SU-DHL-6 (cell line): ENCODE measurements around the gene TNIP3.

Experiments used
- H2AFZ ChIP-seq: fragments of 200-600 bp; sonication (generic); 2 replicates; pipeline ENCODE4 v1.6.1; 2014; ENCODE audit warnings: low read depth, mild to moderate bottlenecking, moderate library complexity, mixed read lengths, antibody characterized with exemption, low read length; ENCODE audit not compliant: severe bottlenecking
- H3F3A ChIP-seq: fragments of 200-600 bp; shearing (Covaris generic); 2 replicates; pipeline ENCODE4 v1.6.0; 2016; ENCODE audit warnings: antibody characterized with exemption, mild to moderate bottlenecking; ENCODE audit not compliant: insufficient read depth
- H3K27ac ChIP-seq: fragments of 200-600 bp; sonication (generic); 2 replicates; pipeline ENCODE4 v1.5.1; 2016; ENCODE audit warnings: low read depth, mild to moderate bottlenecking, low read length, moderate library complexity, mixed read lengths
- H3K27me3 ChIP-seq: fragments of 200-600 bp; sonication (generic), shearing (Covaris generic); 2 replicates; pipeline ENCODE4 v1.6.0; 2014; ENCODE audit warnings: mild to moderate bottlenecking, low read length
- H3K36me3 ChIP-seq: fragments of 200-600 bp; sonication (generic); 2 replicates; pipeline ENCODE4 v1.6.1; 2014; ENCODE audit warnings: mild to moderate bottlenecking, low read length, mixed read lengths
- H3K4me2 ChIP-seq: fragments of 300-600, 200-600 bp; shearing (Covaris generic), sonication (generic); 2 replicates; pipeline ENCODE4 v1.6.0; 2014; ENCODE audit warnings: low read length, low read depth, mild to moderate bottlenecking; ENCODE audit not compliant: poor library complexity, severe bottlenecking
- H3K4me3 ChIP-seq: fragments of 200-600 bp; sonication (generic); 2 replicates; pipeline ENCODE4 v1.5.1; 2014; ENCODE audit warnings: antibody characterized with exemption, low read length, mild to moderate bottlenecking, mixed read lengths; ENCODE audit not compliant: insufficient read depth, poor library complexity, severe bottlenecking
- H3K79me2 ChIP-seq: fragments of 200-600 bp; sonication (generic); 2 replicates; pipeline ENCODE4 v1.6.1; 2014; ENCODE audit warnings: mild to moderate bottlenecking, low read length, moderate library complexity; ENCODE audit not compliant: insufficient read depth
- H3K9ac ChIP-seq: fragments of 200-600 bp; sonication (generic); 2 replicates; pipeline ENCODE4 v1.7.0; 2014; ENCODE audit warnings: mild to moderate bottlenecking, low read length
- H3K9me2 ChIP-seq: fragments of 200-600 bp; sonication (generic); replicated peaks from 2 replicates; pipeline ENCODE4 v1.6.1; 2014; ENCODE audit warnings: low read length; ENCODE audit not compliant: insufficient read depth
- H3K9me3 ChIP-seq: fragments of 200-600 bp; sonication (generic); 2 replicates; pipeline ENCODE4 v1.6.1; 2014; ENCODE audit warnings: low read length, mixed read lengths; ENCODE audit not compliant: insufficient read depth
- H4K20me1 ChIP-seq: fragments of 200-600 bp; sonication (generic); 2 replicates; pipeline ENCODE4 v1.6.1; 2014; ENCODE audit warnings: low read depth, mild to moderate bottlenecking, antibody characterized with exemption, low read length, moderate library complexity, mixed read lengths
- EZH2phosphoT487 ChIP-seq: fragments of 200-600 bp; sonication (generic), shearing (Covaris generic); conservative IDR thresholded peaks from 2 replicates; pipeline ENCODE4 v1.6.1; 2018; ENCODE audit warnings: mild to moderate bottlenecking, antibody characterized with exemption, low read length, moderate library complexity, mixed read lengths
- TF ChIP-seq, protein P1 (sequence below): fragments of 200-600 bp; sonication (generic); IDR thresholded peaks from one replicate; pipeline ENCODE4 v1.5.1; 2017; ENCODE audit warnings: antibody characterized with exemption, mild to moderate bottlenecking, low read length, moderate library complexity; ENCODE audit not compliant: insufficient read depth, poor library complexity, severe bottlenecking

Gene TNIP3

DNA sequence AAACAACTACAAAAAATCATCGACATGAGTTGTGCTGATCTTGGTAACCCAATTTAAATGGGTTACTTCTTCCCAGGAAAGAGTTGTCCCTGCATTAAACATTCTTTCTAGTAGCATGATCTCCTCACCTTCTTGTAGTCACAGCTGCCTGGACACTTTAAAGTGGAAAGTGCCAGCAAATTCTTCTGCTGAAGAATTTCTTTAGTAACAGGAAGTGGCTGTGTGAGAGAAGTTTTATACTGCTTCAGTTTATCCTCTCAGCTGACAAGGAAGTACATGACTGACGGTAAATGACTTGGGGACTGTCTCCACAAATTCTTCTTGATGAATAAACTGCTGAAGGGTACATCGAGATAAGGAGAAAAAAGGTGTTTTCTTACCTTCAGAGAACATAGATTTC, 18.2 kb upstream of the TNIP3 start:
- Histone ChIP-seq H2AFZ (peak overlapping the region; percentile 71), H3K9ac (peak overlapping the region; percentile 26; the same call in 1 of the 2 replicates), H3K4me2 (peak overlapping the region; percentile 61), H3K4me3 (peak overlapping the region; percentile 18), H3K9me2 (no peaks in the 10 kb centered on the region), H3K27me3 (no peaks in the 10 kb centered on the region), H3K27ac (no peak overlapping the region), H3F3A (no peaks in the 10 kb centered on the region), H3K36me3 (no peaks in the 10 kb centered on the region), H3K9me3 (no peaks in the 10 kb centered on the region), H4K20me1 (no peaks in the 10 kb centered on the region), H3K79me2 (no peaks in the 10 kb centered on the region)
- TF ChIP-seq, protein P1, sequence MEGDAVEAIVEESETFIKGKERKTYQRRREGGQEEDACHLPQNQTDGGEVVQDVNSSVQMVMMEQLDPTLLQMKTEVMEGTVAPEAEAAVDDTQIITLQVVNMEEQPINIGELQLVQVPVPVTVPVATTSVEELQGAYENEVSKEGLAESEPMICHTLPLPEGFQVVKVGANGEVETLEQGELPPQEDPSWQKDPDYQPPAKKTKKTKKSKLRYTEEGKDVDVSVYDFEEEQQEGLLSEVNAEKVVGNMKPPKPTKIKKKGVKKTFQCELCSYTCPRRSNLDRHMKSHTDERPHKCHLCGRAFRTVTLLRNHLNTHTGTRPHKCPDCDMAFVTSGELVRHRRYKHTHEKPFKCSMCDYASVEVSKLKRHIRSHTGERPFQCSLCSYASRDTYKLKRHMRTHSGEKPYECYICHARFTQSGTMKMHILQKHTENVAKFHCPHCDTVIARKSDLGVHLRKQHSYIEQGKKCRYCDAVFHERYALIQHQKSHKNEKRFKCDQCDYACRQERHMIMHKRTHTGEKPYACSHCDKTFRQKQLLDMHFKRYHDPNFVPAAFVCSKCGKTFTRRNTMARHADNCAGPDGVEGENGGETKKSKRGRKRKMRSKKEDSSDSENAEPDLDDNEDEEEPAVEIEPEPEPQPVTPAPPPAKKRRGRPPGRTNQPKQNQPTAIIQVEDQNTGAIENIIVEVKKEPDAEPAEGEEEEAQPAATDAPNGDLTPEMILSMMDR = no peak
- TF ChIP-seq EZH2phosphoT487 = no peak

DNA sequence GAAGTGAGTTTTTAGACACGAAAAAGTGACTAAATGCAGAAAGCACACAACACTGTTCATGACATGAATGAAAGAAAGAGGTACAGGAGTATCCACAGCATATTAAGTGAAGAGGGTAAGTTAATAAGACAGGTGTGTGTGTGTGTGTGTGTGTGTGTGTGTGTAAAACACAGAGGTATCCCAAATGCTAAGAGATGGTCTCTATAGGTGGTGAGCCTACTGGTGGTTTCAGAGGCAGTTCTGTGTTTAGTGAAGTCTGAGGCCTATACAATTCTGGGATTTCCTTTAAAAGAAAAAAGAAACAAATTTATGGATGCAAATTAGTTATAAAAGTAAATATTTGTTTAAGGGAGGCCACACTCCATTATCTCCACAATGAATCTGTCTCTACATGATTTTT, 17.4 kb upstream of the TNIP3 start:
- peak overlapping the region; percentile 61 for H3K4me2 ChIP-seq
- H3K79me2 ChIP-seq = no peaks in the 10 kb centered on the region
- H3K36me3 ChIP-seq = no peaks in the 10 kb centered on the region
- no peaks in the 10 kb centered on the region for H3F3A ChIP-seq
- H2AFZ ChIP-seq = no peak overlapping the region
- H4K20me1 ChIP-seq = no peaks in the 10 kb centered on the region
- H3K27me3 ChIP-seq = no peaks in the 10 kb centered on the region
- no peak overlapping the region for H3K9ac ChIP-seq
- TF ChIP-seq, protein P1 = no peak
- TF ChIP-seq EZH2phosphoT487 = no peak
- H3K9me3 ChIP-seq = no peaks in the 10 kb centered on the region
- H3K27ac ChIP-seq = no peak overlapping the region
- H3K9me2 ChIP-seq = no peaks in the 10 kb centered on the region
- no peak overlapping the region for H3K4me3 ChIP-seq

DNA sequence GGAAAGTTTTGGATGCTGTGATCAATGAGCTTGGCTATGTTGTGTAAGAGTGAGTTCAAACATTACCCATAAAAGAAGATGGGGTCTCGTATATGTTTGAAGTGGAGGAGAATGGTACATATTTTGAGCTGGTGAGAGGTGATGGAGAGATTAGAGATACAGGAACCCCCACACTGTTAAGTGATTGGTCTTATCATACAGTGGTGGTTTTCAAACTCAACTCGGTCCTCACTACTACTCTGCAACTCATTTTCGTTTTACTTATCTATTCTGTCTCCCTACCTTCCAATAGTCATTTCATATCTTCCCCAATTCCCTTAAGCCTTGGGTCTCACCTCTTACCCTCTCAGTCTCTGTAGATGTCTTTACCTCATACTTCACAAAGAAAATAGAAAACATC, 16.4 kb upstream of the TNIP3 start:
- no peak overlapping the region for H3K27ac ChIP-seq
- no peaks in the 10 kb centered on the region for H4K20me1 ChIP-seq
- no peaks in the 10 kb centered on the region for H3F3A ChIP-seq
- no peak overlapping the region for H3K4me2 ChIP-seq
- H3K9ac ChIP-seq = no peak overlapping the region
- no peaks in the 10 kb centered on the region for H3K79me2 ChIP-seq
- no peaks in the 10 kb centered on the region for H3K27me3 ChIP-seq
- no peaks in the 10 kb centered on the region for H3K9me3 ChIP-seq
- H2AFZ ChIP-seq = no peak overlapping the region
- no peak overlapping the region for H3K4me3 ChIP-seq
- TF ChIP-seq, protein P1 = no peak
- TF ChIP-seq EZH2phosphoT487 = no peak
- no peaks in the 10 kb centered on the region for H3K36me3 ChIP-seq
- no peaks in the 10 kb centered on the region for H3K9me2 ChIP-seq
